Neural cell (in vitro differentiated cells): ENCODE measurements around the gene DAGLA.

ENCODE experiments used
- EP300 ChIP-seq: fragments of 450-650 bp; conservative IDR thresholded peaks from 2 replicates; pipeline ENCODE4 v1.6.1; 2014; ENCODE audit warnings: antibody characterized with exemption, mild to moderate bottlenecking, moderate library complexity; ENCODE audit not compliant: poor library complexity, severe bottlenecking
- EZH2 ChIP-seq: fragments of 200-600, 300-800 bp; shearing (Covaris generic), sonication (generic); IDR thresholded peaks from 2 replicates; pipeline ENCODE4 v1.6.1; 2014; ENCODE audit warnings: antibody characterized with exemption, low read length, borderline replicate concordance, mild to moderate bottlenecking; ENCODE audit not compliant: insufficient read depth, poor library complexity, severe bottlenecking
- POLR2AphosphoS5 ChIP-seq: IDR thresholded peaks from 2 replicates; pipeline ENCODE4 v1.6.1; 2012
- SMC3 ChIP-seq: fragments of 450-650 bp; conservative IDR thresholded peaks from 2 replicates; pipeline ENCODE4 v1.6.1; 2014; ENCODE audit warnings: antibody characterized with exemption, mild to moderate bottlenecking, moderate library complexity; ENCODE audit not compliant: poor library complexity
- TF ChIP-seq, protein P1 (sequence below): fragments of 450-650 bp; IDR thresholded peaks from 2 replicates; pipeline ENCODE4 v1.5.1; 2014; ENCODE audit warnings: antibody characterized with exemption, mild to moderate bottlenecking, moderate library complexity; ENCODE audit not compliant: poor library complexity, severe bottlenecking
- TF ChIP-seq, protein P2 (sequence below): IDR thresholded peaks from 2 replicates; pipeline ENCODE4 v1.6.1; 2012; ENCODE audit warnings: borderline replicate concordance

DNA sequence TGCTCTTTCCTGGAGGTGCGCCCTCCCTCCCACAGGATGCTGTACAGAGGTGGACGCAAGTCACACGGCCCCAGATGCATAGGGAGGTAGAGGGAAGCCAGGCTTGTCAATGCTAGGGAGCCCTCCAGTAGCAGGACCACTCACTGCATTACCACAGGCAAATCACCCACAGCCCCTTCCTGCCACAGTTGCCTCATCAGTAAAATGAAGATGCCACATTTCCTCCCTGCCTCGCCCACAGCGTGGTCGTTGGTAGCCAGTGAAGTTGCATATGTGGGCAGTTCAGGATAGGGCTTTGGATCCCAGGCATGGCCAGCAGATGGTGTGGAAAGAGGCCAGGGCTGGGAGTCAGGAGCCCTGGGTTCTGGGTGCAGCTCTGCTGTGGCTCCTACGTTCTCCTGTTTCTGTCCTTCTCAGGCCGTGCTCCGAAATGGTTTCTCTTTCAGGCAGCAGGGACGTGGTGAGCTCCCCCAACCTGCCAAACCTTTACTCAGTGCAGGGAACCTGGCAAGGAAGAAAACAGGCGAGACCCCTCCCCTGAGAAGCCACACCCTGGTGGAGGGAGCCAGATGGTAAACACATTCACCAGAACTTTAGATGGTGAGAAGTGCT, 22.6 kb downstream of the DAGLA start:
- TF ChIP-seq, protein P1, sequence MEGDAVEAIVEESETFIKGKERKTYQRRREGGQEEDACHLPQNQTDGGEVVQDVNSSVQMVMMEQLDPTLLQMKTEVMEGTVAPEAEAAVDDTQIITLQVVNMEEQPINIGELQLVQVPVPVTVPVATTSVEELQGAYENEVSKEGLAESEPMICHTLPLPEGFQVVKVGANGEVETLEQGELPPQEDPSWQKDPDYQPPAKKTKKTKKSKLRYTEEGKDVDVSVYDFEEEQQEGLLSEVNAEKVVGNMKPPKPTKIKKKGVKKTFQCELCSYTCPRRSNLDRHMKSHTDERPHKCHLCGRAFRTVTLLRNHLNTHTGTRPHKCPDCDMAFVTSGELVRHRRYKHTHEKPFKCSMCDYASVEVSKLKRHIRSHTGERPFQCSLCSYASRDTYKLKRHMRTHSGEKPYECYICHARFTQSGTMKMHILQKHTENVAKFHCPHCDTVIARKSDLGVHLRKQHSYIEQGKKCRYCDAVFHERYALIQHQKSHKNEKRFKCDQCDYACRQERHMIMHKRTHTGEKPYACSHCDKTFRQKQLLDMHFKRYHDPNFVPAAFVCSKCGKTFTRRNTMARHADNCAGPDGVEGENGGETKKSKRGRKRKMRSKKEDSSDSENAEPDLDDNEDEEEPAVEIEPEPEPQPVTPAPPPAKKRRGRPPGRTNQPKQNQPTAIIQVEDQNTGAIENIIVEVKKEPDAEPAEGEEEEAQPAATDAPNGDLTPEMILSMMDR: no peak
- TF ChIP-seq, protein P2, sequence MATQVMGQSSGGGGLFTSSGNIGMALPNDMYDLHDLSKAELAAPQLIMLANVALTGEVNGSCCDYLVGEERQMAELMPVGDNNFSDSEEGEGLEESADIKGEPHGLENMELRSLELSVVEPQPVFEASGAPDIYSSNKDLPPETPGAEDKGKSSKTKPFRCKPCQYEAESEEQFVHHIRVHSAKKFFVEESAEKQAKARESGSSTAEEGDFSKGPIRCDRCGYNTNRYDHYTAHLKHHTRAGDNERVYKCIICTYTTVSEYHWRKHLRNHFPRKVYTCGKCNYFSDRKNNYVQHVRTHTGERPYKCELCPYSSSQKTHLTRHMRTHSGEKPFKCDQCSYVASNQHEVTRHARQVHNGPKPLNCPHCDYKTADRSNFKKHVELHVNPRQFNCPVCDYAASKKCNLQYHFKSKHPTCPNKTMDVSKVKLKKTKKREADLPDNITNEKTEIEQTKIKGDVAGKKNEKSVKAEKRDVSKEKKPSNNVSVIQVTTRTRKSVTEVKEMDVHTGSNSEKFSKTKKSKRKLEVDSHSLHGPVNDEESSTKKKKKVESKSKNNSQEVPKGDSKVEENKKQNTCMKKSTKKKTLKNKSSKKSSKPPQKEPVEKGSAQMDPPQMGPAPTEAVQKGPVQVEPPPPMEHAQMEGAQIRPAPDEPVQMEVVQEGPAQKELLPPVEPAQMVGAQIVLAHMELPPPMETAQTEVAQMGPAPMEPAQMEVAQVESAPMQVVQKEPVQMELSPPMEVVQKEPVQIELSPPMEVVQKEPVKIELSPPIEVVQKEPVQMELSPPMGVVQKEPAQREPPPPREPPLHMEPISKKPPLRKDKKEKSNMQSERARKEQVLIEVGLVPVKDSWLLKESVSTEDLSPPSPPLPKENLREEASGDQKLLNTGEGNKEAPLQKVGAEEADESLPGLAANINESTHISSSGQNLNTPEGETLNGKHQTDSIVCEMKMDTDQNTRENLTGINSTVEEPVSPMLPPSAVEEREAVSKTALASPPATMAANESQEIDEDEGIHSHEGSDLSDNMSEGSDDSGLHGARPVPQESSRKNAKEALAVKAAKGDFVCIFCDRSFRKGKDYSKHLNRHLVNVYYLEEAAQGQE: no peak
- TF ChIP-seq EP300: no peak
- no peak for TF ChIP-seq POLR2AphosphoS5
- no peak for TF ChIP-seq EZH2
- TF ChIP-seq SMC3: no peak
